ENCODE data around the gene LRRC8C.

- TF ChIP-seq CTCF (IDR thresholded peaks at IDR 0.05; ENCODE audit: low read length) (no peak), EZH2 (IDR thresholded peaks at IDR 0.05; ENCODE audit: borderline replicate concordance, low read length) (no peak)
Observed at GRCh38 chr1:89670163-89670562, 37.2 kb downstream of the LRRC8C start.

Data from OCI-LY1 (cell line).